ENCODE results near the gene LCN6. TPM values are rescaled to one million over a fixed set of nuclear protein-coding genes. Genes with fewer than 3 reads are reported as not detected.

Gene LCN6
- total RNA-seq, 6 donors from 2014 or later = 2.7 to 35.1 (median 5.5) TPM; not detected in 2

- Histone ChIP-seq H3K4me1 (peaks cover 30 to 39% (median 34%) of the 10 kb centered on the region in 4 donors), H3K27ac (no peak overlapping the region), H3K9me3 (no peaks in the 10 kb centered on the region), H3K4me3 (no peak overlapping the region), H3K27me3 (peaks cover 0 to 12% (median 2%) of the 10 kb centered on the region in 4 donors), H3K36me3 (no peaks in the 10 kb centered on the region)
- 94 to 95% methylated on average over 7 of the region's 7 CpGs for WGBS, 2 donors
- TF ChIP-seq CTCF (IDR thresholded peaks at IDR 0.05) (no peak), EP300 (IDR thresholded peaks at IDR 0.05) (no peak), POLR2AphosphoS5 (IDR thresholded peaks at IDR 0.05) (no peak), POLR2A (IDR thresholded peaks at IDR 0.05) (no peak)
- no peak for ATAC-seq (ENCODE audit: low FRiP score in 2 of 2)
- no peak for DNase-seq
These were observed 37.8 kb downstream of the LCN6 start for GRCh38 chr9:136710543-136710942.

GRCh38 chr9:136709454-136710109 lies 38.7 kb downstream of the LCN6 start:
- Histone ChIP-seq H3K27ac (no peak overlapping the region), H3K27me3 (peaks cover 0 to 12% (median 2%) of the 10 kb centered on the region in 4 donors), H3K36me3 (no peaks in the 10 kb centered on the region), H3K4me1 (peaks cover 20 to 31% (median 25%) of the 10 kb centered on the region in 4 donors), H3K9me3 (no peaks in the 10 kb centered on the region), H3K4me3 (no peak overlapping the region)
- TF ChIP-seq POLR2A (IDR thresholded peaks at IDR 0.05) (no peak), POLR2AphosphoS5 (IDR thresholded peaks at IDR 0.05) (no peak), EP300 (IDR thresholded peaks at IDR 0.05) (no peak), CTCF (IDR thresholded peaks at IDR 0.05) (no peak)
- peak in 1 of 2 donors; percentile 81 for DNase-seq
- 87 to 91% methylated on average over 6 to 24 of the region's 24 CpGs for WGBS, 2 donors
- no peak for ATAC-seq (ENCODE audit: low FRiP score in 2 of 2)

GRCh38 chr9:136707849-136708517 lies 40.3 kb downstream of the LCN6 start:
- TF ChIP-seq EP300 (IDR thresholded peaks at IDR 0.05) (no peak), CTCF (IDR thresholded peaks at IDR 0.05) (no peak), POLR2AphosphoS5 (IDR thresholded peaks at IDR 0.05) (no peak), POLR2A (IDR thresholded peaks at IDR 0.05) (no peak)
- ATAC-seq (ENCODE audit: low FRiP score in 2 of 2) (no peak), DNase-seq (no peak)
- peaks cover 0 to 10% (median 2%) of the 10 kb centered on the region in 4 donors for H3K27me3 ChIP-seq
- H3K36me3 ChIP-seq = no peaks in the 10 kb centered on the region
- no peaks in the 10 kb centered on the region for H3K9me3 ChIP-seq
- WGBS, 2 donors = 83 to 85% methylated on average over 12 to 22 of the region's 22 CpGs
- H3K4me3 ChIP-seq = no peak overlapping the region
- peaks cover 12 to 15% (median 13%) of the 10 kb centered on the region in 4 donors for H3K4me1 ChIP-seq
- H3K27ac ChIP-seq = no peak overlapping the region

GRCh38 chr9:136707011-136707410 lies 41.3 kb downstream of the LCN6 start:
- H3K27me3 ChIP-seq = peaks cover 0 to 5% (median 0%) of the 10 kb centered on the region in 4 donors
- H3K36me3 ChIP-seq = no peaks in the 10 kb centered on the region
- DNase-seq = no peak
- H3K4me1 ChIP-seq = peaks cover 6 to 7% (median 6%) of the 10 kb centered on the region in 4 donors
- H3K27ac ChIP-seq = no peak overlapping the region
- 97 to 99% methylated on average over 4 to 7 of the region's 7 CpGs for WGBS, 2 donors
- no peaks in the 10 kb centered on the region for H3K9me3 ChIP-seq
- no peak for TF ChIP-seq CTCF (IDR thresholded peaks at IDR 0.05)
- no peak for TF ChIP-seq POLR2A (IDR thresholded peaks at IDR 0.05)
- TF ChIP-seq POLR2AphosphoS5 (IDR thresholded peaks at IDR 0.05) = no peak
- TF ChIP-seq EP300 (IDR thresholded peaks at IDR 0.05) = no peak
- no peak overlapping the region for H3K4me3 ChIP-seq
- no peak for ATAC-seq (ENCODE audit: low FRiP score in 2 of 2)

Data from upper lobe of left lung (tissue), 6 donors.